SH-SY5Y (cell line): Measurements from ENCODE around the gene ARHGDIB.

ENCODE experiments used
- GATA2 ChIP-seq: IDR thresholded peaks from 2 replicates; pipeline ENCODE4 v1.6.1; 2011; ENCODE audit warnings: mild to moderate bottlenecking, low read depth, low read length
- GATA3 ChIP-seq: IDR thresholded peaks from 2 replicates; pipeline ENCODE4 v1.6.1; 2011; ENCODE audit warnings: low read depth, mild to moderate bottlenecking, low read length, moderate library complexity

ARHGDIB gene

DNA sequence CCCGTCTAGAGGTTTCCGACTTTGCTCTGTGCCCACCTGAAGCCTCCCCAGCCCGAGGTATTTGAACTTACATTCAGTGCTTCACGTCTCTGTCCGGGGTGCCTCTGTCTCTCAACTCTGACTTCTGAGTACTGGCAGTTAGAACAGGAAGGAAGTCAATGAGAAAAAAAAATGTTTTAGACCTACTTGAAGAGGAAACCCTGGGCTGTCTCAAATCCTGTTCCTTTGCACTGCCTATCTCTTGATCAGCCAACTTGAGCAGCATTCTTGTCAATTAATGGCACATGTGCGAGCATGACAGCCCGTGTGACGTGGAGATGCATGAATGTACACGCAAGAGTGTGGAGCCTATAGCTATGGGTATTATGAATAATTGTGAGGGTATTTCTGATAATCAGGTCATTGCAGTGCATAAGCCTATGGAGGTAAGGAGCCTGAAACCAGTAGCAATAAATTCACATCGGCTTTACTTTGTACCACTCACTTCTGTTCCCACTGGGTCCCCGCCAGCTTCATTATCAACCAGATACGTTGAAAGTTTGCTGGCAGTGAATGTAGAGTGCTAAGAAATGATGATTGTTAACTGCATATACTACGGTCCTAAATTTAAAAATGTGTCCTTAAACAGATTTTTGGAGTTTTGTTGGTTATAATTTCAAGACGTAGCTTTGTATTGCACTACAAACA is at the start of gene ARHGDIB:
Gene ARHGDIB, minus strand, starts transcription at position 136 of the 687 bp plus-strand sequence. CDS start 10,889 bp downstream, outside the sequence.
- TF ChIP-seq GATA2 (no peak), GATA3 (no peak)

DNA sequence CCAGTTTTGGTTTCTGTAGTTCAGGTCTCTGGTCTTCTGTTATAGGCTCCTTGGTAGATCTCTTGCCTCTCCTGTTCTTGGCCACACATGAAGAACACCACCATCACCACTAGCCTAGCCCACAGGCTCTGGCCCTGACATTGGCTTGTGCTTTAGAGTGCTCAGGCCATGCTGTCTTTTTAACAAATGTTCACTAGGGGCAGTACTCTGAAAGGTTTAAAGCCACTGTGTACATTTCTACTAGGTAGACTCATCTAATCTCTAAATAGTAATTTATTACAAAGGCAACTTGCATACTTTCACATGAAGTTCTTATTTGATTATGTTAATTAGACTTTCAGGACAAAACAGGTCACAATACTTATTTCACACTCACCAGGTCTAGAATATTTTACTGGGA is 49.8 kb upstream of the ARHGDIB start:
- TF ChIP-seq GATA3 (no peak), GATA2 (no peak)

- TF ChIP-seq GATA3, result no peak
- TF ChIP-seq GATA2, result no peak
These were observed 46.1 kb upstream of the ARHGDIB start for GRCh38 chr12:15007551-15007950.

DNA sequence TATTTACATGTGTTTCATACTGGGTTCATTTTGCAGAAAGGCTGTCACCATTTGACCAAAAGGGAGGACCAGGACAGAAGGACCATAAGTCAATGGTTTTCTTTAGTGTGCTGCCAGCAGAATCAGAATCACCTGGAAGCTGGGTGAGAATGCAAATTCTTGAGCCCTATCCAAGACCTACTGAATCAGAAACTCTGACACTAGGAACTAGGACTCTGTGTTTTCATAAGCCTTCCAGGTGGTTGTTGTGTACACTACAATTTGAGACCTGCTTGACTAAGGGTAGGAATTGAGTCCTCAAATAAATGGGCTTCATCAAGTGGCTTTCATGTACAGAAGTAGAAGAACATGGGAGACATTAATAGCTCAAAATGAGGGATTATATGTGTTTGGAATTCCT is 43.7 kb upstream of the ARHGDIB start:
- TF ChIP-seq GATA3 (no peak), GATA2 (no peak)

GRCh38 chr12:15004421-15004820 is 43.0 kb upstream of the ARHGDIB start:
- TF ChIP-seq GATA2 (no peak), GATA3 (no peak; the same call in 1 of the 2 replicates)

- TF ChIP-seq GATA3, result no peak
- TF ChIP-seq GATA2, result no peak
These were observed 40.5 kb upstream of the ARHGDIB start for GRCh38 chr12:15001733-15002382.

- TF ChIP-seq GATA3 (no peak), GATA2 (no peak)
These were observed 39.2 kb upstream of the ARHGDIB start for GRCh38 chr12:15000575-15000974.

- TF ChIP-seq GATA3 (no peak), GATA2 (no peak)
These were observed 38.4 kb upstream of the ARHGDIB start for GRCh38 chr12:14999695-15000365.

DNA sequence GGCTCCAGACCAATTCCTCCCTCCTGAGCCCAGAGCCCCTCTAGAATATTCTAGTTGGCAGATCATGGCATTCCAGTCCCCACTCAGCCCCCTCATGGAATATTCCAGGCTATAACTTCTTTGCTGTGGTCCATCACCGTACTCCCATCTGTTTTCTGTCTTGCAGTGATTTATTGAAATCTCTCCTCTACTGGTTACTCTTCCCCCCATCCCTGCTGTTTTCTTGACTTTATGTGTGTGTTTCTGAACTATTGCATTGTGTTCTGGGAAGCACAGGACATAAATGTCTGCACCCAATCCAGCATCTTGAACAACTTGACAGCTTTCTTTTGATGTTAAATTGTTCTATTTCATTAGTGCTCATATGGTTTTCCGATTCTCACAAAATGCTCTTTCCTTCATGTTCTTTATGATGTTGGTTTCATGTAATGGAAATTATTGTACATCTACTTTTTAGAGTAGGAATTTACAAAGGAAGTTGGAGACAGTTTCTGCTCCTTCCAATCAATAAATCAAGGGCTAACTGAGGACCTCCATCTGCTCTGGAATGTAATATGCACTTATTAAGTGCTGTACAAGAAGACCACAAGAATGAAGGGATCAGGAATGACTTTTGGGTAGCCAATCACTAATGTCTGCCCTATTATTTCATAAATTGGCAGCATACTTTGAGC is 37.8 kb upstream of the ARHGDIB start:
- no peak for TF ChIP-seq GATA3
- TF ChIP-seq GATA2, result no peak

DNA sequence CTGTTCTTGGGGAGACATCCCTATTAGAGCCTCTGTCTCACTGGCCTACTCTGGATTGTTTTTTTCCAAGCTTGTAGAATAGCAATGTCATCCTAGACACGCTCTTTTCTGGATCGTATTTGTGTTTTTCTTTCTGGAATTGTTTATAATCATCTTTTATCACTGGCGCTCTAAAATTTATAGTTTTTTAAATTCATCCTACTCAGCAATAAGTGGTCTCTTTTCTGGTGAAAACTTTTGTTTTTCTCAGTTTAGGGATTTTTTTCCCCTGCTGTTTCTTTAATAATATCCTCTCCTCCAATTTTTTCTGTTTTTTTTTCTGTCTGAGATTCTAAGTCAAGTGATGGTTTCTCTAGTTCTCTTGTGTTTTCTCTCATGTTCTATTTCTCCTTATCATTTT is 36.6 kb upstream of the ARHGDIB start:
- TF ChIP-seq GATA2, result no peak
- no peak for TF ChIP-seq GATA3

- TF ChIP-seq GATA2 (no peak), GATA3 (no peak)
These were observed 34.4 kb upstream of the ARHGDIB start for GRCh38 chr12:14995583-14996425.

- no peak for TF ChIP-seq GATA2
- no peak for TF ChIP-seq GATA3
These were observed 33.2 kb upstream of the ARHGDIB start for GRCh38 chr12:14994610-14995009.

- TF ChIP-seq GATA2 (no peak), GATA3 (no peak)
These were observed 32.3 kb upstream of the ARHGDIB start for GRCh38 chr12:14993537-14994266.
